ENCODE data around the gene EML1. TPM values are rescaled to one million over a fixed set of nuclear protein-coding genes. Genes with fewer than 3 reads are reported as not detected.
A peak's percentile ranks its signal among the peaks of the same experiment; 100 is the strongest.

Gene EML1
- 16.6 and 28.0 TPM in 2 replicates for total RNA-seq
- 16.7 and 16.9 TPM in 2 replicates for polyA plus RNA-seq

GRCh38 chr14:99793213-99794150 is at the start of gene EML1:
Gene EML1 (plus strand): TSS chr14:99793413. CDS start chr14:99793477, 64 bp downstream.
- H3K4me3 ChIP-seq, result peak within 1 kb of the TSS; percentile 53
- H3K4me1 ChIP-seq (ENCODE audit: low read depth), result peaks cover 7% of the 10 kb centered on the region
- DNase-seq (ENCODE audit: low read depth in 1 of 2, low spot score in 1 of 2), result peak; percentile 89 to 92
- no peaks in the 10 kb centered on the region for H3K36me3 ChIP-seq
- TF ChIP-seq, protein P1, sequence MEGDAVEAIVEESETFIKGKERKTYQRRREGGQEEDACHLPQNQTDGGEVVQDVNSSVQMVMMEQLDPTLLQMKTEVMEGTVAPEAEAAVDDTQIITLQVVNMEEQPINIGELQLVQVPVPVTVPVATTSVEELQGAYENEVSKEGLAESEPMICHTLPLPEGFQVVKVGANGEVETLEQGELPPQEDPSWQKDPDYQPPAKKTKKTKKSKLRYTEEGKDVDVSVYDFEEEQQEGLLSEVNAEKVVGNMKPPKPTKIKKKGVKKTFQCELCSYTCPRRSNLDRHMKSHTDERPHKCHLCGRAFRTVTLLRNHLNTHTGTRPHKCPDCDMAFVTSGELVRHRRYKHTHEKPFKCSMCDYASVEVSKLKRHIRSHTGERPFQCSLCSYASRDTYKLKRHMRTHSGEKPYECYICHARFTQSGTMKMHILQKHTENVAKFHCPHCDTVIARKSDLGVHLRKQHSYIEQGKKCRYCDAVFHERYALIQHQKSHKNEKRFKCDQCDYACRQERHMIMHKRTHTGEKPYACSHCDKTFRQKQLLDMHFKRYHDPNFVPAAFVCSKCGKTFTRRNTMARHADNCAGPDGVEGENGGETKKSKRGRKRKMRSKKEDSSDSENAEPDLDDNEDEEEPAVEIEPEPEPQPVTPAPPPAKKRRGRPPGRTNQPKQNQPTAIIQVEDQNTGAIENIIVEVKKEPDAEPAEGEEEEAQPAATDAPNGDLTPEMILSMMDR (IDR thresholded peaks at IDR 0.05; ENCODE audit: low read depth, low read length), result no peak
- H3K27ac ChIP-seq, result no peak within 1 kb of the TSS
- no peaks in the 10 kb centered on the region for H3K9me3 ChIP-seq (ENCODE audit: low read depth)
- H3K27me3 ChIP-seq, result peaks cover 19% of the 10 kb centered on the region

DNA sequence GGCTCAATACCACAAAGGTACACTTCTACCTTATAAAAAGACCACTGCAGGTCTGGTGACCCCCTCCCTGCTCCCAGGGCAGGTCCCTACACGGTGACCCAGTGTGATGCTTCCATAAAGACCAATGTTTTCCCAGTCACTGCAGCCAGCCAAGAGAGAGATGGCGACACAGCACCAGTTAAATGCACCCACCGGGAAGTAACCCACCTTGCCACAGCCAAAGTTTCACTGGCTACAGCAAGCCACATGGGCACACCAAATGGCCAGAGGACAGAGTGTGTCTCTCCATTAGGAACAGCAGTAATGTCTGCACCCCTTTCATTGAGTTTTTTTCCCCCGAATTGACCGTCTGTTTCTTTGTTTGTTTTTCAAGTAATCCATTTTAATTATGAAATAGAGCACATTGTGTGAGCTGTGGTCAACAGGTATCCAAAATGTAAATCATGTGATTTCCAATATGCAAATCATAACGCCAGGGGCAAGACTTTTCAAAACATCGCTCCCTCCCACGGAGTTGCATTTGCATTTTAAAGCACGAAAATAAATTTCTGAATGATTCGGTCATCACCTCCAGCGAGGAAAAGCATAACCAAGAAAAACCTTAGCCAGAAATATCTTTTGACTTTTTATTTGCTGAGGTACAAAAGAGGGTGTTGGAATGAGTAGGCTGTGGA is 48.9 kb upstream of the EML1 start:
- no peak overlapping the region for H3K27ac ChIP-seq
- H3K4me1 ChIP-seq (ENCODE audit: low read depth), result peaks cover under 1% of the 10 kb centered on the region
- no peak for DNase-seq (ENCODE audit: low read depth in 1 of 2, low spot score in 1 of 2)
- no peaks in the 10 kb centered on the region for H3K36me3 ChIP-seq
- peaks cover 66% of the 10 kb centered on the region for H3K27me3 ChIP-seq
- H3K9me3 ChIP-seq (ENCODE audit: low read depth), result no peaks in the 10 kb centered on the region
- TF ChIP-seq, protein P1 (IDR thresholded peaks at IDR 0.05; ENCODE audit: low read depth, low read length), result no peak
- H3K4me3 ChIP-seq, result no peak overlapping the region

DNA sequence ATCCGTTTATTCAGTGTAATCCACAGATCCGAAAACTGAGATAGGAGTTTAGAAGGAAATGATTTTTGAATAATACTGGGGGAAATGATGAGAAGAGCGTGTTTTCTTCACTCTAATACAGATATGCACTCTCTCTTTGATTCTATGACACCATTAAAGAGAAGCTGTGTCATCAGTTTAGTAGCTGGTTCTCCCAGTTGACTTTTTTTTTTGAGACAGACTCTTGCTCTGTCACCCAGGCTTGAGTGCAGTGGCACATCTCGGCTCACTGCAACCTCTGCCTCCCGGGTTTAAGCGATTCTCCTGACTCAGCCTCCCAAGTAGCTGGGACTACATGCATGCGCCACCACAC is 48.4 kb upstream of the EML1 start:
- Histone ChIP-seq H3K27ac (no peak overlapping the region), H3K36me3 (no peaks in the 10 kb centered on the region), H3K4me3 (no peak overlapping the region), H3K9me3 (ENCODE audit: low read depth) (no peaks in the 10 kb centered on the region), H3K4me1 (ENCODE audit: low read depth) (peaks cover 2% of the 10 kb centered on the region), H3K27me3 (peaks cover 71% of the 10 kb centered on the region)
- TF ChIP-seq, protein P1 (IDR thresholded peaks at IDR 0.05; ENCODE audit: low read depth, low read length), result no peak
- no peak for DNase-seq (ENCODE audit: low read depth in 1 of 2, low spot score in 1 of 2)

DNA sequence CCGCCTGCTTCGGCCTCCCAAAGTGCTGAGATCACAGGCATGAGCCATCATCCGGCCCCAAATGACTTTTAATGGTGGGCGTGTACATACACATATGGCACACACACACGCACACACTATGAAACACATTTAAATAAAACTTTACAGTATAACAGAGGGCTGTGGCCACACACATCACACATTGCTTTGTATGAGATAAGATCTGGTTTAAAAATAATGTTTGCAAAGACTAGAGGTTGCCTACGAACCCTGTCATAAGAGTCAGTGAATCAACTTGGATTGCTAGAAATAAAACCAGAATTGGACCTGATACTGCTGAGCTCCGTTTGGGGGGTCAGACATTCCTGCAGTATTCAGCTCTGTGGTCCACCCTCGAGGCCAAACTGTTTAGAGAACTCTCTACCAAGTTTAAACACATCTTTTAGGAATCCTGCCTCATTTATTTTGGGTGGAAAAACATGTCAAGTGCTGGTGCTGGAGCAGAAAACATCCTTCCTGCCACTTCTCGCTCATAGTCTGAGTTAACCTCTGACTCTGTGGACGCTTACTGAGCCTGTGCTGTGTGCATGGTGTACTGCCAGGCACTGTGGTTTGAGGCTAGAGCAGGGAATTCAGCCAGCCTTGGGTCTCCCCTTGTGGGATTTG is 47.8 kb upstream of the EML1 start:
- Histone ChIP-seq H3K4me1 (ENCODE audit: low read depth) (peaks cover 3% of the 10 kb centered on the region), H3K4me3 (no peak overlapping the region), H3K36me3 (no peaks in the 10 kb centered on the region), H3K27ac (no peak overlapping the region), H3K9me3 (ENCODE audit: low read depth) (no peaks in the 10 kb centered on the region), H3K27me3 (peaks cover 73% of the 10 kb centered on the region)
- TF ChIP-seq, protein P1 (IDR thresholded peaks at IDR 0.05; ENCODE audit: low read depth, low read length), result no peak
- no peak for DNase-seq (ENCODE audit: low read depth in 1 of 2, low spot score in 1 of 2)

GRCh38 chr14:99747167-99747566 is 46.0 kb upstream of the EML1 start:
- Histone ChIP-seq H3K4me1 (ENCODE audit: low read depth) (peaks cover 3% of the 10 kb centered on the region), H3K9me3 (ENCODE audit: low read depth) (no peaks in the 10 kb centered on the region), H3K36me3 (no peaks in the 10 kb centered on the region), H3K27me3 (peaks cover 76% of the 10 kb centered on the region), H3K27ac (no peak overlapping the region), H3K4me3 (no peak overlapping the region)
- TF ChIP-seq, protein P1 (IDR thresholded peaks at IDR 0.05; ENCODE audit: low read depth, low read length), result no peak
- DNase-seq (ENCODE audit: low read depth in 1 of 2, low spot score in 1 of 2), result no peak
